PC-9 (cell line): Measurements from ENCODE around the gene CD99.
"Not testable (repeated sequence)": the region's sequence is repeated elsewhere in the genome, so short reads cannot be mapped to it uniquely, and the experiment has no call there.

Experiments used
- EZH2 ChIP-seq: fragments of 200-600 bp; sonication (generic); IDR thresholded peaks from 2 replicates; pipeline ENCODE4 v1.8.0; 2017; ENCODE audit warnings: antibody characterized with exemption, low read depth
- TF ChIP-seq, protein P1 (sequence below): fragments of 200-600 bp; sonication (generic); conservative IDR thresholded peaks from 2 replicates; pipeline ENCODE4 v1.6.1; 2017; ENCODE audit warnings: mixed run types, antibody characterized with exemption, mild to moderate bottlenecking, moderate library complexity

DNA sequence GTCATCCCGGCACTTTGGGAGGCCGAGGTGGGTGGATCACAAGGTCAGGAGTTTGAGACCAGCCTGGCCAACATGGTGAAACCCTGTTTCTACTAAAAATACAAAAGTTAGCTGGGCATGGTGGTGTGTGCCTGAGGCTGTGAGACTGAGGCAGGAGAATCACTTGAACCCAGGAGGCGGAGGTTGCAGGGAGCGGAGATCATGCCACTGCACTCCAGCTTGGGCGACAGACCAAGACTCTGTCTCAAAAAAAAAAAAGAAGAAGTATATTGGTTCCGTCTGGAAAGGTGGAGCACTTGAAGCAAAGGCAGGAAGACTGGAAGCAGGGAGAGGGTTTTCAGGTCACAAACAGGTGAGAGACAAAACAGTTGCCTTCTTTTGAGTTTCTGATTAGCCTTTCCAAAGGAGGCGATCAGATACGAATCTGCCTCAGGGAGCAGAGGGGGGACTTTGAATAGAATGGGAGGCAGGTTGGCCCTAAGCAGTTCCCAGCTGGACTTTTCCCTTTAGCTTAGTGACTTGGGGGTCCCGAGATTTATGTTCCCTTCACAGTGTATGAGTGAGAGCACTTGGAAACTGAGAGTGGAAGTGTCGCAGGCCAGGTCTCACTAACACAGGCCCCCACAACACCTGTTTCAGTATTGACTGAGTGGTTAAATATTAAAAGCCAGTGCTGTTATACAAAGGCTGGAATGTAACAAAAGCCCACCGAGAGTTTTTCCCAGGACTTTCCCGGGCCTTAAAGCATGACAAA lies 89.6 kb downstream of the CD99 start:
- TF ChIP-seq, protein P1, sequence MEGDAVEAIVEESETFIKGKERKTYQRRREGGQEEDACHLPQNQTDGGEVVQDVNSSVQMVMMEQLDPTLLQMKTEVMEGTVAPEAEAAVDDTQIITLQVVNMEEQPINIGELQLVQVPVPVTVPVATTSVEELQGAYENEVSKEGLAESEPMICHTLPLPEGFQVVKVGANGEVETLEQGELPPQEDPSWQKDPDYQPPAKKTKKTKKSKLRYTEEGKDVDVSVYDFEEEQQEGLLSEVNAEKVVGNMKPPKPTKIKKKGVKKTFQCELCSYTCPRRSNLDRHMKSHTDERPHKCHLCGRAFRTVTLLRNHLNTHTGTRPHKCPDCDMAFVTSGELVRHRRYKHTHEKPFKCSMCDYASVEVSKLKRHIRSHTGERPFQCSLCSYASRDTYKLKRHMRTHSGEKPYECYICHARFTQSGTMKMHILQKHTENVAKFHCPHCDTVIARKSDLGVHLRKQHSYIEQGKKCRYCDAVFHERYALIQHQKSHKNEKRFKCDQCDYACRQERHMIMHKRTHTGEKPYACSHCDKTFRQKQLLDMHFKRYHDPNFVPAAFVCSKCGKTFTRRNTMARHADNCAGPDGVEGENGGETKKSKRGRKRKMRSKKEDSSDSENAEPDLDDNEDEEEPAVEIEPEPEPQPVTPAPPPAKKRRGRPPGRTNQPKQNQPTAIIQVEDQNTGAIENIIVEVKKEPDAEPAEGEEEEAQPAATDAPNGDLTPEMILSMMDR: not testable (repeated sequence)
- not testable (repeated sequence) for TF ChIP-seq EZH2
